Body of pancreas (tissue), 4 donors: ENCODE data around the gene HIC1.

Experiments used
- POLR2A ChIP-seq, 3 donors: fragments of 450-650 bp; IDR thresholded peaks; one replicate each; pipeline ENCODE4 v1.6.1; 2016; ENCODE audit warnings: antibody characterized with exemption in 3 of 3, mild to moderate bottlenecking in 2 of 3
- TF ChIP-seq, protein P1 (sequence below), 7 experiments: fragments of 450-650 bp in 4 of 7; fragments of 200-600 bp in 3 of 7; sonication (generic) in 3 of 7; IDR thresholded peaks; one replicate each; pipeline ENCODE4 v1.5.1; 2016 to 2019; ENCODE audit warnings: antibody characterized with exemption in 7 of 7

DNA sequence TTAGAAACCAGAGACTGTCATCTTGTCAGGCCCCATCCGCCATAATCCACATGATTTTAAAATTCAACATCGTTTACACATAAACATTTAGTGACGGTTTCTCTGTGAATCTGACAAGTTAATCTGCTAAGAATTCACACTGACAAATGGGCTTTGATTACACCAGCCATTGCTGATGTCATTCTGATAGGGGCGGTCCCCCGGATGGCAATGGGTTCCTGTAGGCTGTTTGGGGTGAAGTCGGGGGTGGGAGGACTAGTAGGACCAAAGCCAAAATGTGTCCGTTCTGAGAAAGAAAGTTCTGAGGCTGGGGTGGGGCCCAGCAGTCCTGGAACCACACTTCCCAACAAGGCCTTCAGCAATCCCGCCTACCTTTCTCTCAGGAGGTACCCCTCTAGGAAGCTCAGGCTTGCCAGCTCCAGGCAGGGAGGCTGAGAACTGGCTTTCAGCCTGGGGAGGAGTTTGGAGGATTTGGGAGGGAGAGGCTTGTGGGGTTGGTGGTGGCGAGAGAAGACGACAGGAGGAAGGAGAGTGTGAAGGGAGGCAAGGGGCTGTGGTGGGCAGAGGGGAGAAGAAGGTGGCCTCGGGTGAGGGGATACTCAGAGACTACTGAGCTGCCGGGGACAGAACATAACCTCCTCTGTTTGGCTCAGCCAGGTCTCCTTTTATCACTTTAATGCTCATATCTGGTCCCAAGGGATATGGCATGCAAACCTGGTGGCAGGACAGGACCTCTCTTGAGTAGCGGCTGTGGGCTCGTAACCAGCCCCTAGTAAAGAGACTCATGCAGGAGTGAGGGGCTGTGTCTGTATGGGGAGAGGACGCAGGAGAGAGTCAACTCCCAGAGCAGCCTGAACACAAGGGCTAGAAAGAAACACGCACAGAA is 8.6 kb downstream of the HIC1 start:
- TF ChIP-seq, protein P1, sequence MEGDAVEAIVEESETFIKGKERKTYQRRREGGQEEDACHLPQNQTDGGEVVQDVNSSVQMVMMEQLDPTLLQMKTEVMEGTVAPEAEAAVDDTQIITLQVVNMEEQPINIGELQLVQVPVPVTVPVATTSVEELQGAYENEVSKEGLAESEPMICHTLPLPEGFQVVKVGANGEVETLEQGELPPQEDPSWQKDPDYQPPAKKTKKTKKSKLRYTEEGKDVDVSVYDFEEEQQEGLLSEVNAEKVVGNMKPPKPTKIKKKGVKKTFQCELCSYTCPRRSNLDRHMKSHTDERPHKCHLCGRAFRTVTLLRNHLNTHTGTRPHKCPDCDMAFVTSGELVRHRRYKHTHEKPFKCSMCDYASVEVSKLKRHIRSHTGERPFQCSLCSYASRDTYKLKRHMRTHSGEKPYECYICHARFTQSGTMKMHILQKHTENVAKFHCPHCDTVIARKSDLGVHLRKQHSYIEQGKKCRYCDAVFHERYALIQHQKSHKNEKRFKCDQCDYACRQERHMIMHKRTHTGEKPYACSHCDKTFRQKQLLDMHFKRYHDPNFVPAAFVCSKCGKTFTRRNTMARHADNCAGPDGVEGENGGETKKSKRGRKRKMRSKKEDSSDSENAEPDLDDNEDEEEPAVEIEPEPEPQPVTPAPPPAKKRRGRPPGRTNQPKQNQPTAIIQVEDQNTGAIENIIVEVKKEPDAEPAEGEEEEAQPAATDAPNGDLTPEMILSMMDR (IDR thresholded peaks at IDR 0.05), result no peak
- TF ChIP-seq POLR2A (IDR thresholded peaks at IDR 0.05), result no peak
